ENCODE results near the gene PIP5K1B.

PIP5K1B gene

GRCh38 chr9:68950188-68950587 is 245.1 kb downstream of the PIP5K1B start:
- DNase-seq (ENCODE audit: low read depth) = no peak
- TF ChIP-seq CTCF (conservative IDR thresholded peaks at IDR 0.05; ENCODE audit: control insufficient read depth, insufficient read depth, low read depth, low read length) = no peak
- no peak overlapping the region for H3K4me3 ChIP-seq (ENCODE audit: control insufficient read depth, low read depth, low read length)

DNA sequence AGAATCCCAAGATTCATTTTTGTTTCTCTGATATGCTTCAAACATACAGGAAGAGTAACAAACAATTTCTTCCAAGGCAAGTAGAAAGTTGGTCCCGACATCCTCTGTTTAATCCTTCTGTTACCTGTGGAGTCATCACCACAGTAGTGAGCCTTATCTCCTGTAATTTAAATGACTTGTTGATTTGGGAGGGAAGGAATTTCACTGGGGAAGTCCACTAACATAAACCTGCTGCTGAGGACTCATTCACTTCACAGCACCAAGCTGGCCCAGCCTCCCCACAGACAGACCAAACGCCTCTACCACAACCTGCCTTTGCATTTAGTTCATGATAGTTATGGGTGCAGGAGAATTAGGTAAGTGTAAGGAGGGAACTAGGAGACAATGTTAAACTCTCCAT is 245.6 kb downstream of the PIP5K1B start:
- no peak for TF ChIP-seq CTCF (conservative IDR thresholded peaks at IDR 0.05; ENCODE audit: control insufficient read depth, insufficient read depth, low read depth, low read length)
- DNase-seq (ENCODE audit: low read depth) = no peak
- no peak overlapping the region for H3K4me3 ChIP-seq (ENCODE audit: control insufficient read depth, low read depth, low read length)

- no peak for DNase-seq (ENCODE audit: low read depth)
- no peak overlapping the region for H3K4me3 ChIP-seq (ENCODE audit: control insufficient read depth, low read depth, low read length)
- TF ChIP-seq CTCF (conservative IDR thresholded peaks at IDR 0.05; ENCODE audit: control insufficient read depth, insufficient read depth, low read depth, low read length) = no peak
Observed at GRCh38 chr9:68951879-68952659, 247.0 kb downstream of the PIP5K1B start.

DNA sequence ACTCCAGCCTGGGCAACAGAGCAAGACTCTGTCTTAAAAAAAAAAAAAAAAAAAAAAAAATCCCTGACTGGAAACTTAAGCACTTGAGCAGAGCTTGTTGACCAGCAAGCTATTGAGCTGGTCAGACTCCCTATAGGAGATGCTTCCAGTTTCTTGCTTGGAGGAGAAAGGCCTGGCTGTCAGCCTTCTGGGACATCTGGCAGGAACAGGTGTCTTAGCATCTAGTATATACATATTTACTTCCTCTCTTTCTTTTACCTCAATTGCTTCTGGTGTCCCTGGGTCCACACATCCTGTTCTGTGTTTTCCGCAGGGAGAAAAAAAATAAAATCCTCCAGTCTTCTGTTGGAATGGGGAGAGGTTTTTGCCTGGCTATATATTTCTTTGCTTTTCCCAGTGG is 248.7 kb downstream of the PIP5K1B start:
- TF ChIP-seq CTCF (conservative IDR thresholded peaks at IDR 0.05; ENCODE audit: control insufficient read depth, insufficient read depth, low read depth, low read length) = no peak
- DNase-seq (ENCODE audit: low read depth) = no peak
- no peak overlapping the region for H3K4me3 ChIP-seq (ENCODE audit: control insufficient read depth, low read depth, low read length)

- no peak overlapping the region for H3K4me3 ChIP-seq (ENCODE audit: control insufficient read depth, low read depth, low read length)
- DNase-seq (ENCODE audit: low read depth) = no peak
- no peak for TF ChIP-seq CTCF (conservative IDR thresholded peaks at IDR 0.05; ENCODE audit: control insufficient read depth, insufficient read depth, low read depth, low read length)
Observed at GRCh38 chr9:68955330-68955729, 250.3 kb downstream of the PIP5K1B start.

GRCh38 chr9:68957479-68957878 is 252.4 kb downstream of the PIP5K1B start:
- H3K4me3 ChIP-seq (ENCODE audit: control insufficient read depth, low read depth, low read length) = no peak overlapping the region
- TF ChIP-seq CTCF (conservative IDR thresholded peaks at IDR 0.05; ENCODE audit: control insufficient read depth, insufficient read depth, low read depth, low read length) = no peak
- no peak for DNase-seq (ENCODE audit: low read depth)

All from fibroblast of mammary gland (primary cell).